DMS53 (cell line): ENCODE results near the gene LPAR2.

Source experiments
- DNase-seq: peaks from one replicate; lab custom pipeline; 2025; lab: John Stamatoyannopoulos, UW

Gene LPAR2

GRCh38 chr19:19597809-19598306, 30.2 kb downstream of the LPAR2 start:
- no peak for DNase-seq

GRCh38 chr19:19595171-19595701, 32.8 kb downstream of the LPAR2 start:
- peak; percentile 8 for DNase-seq

- DNase-seq, result no peak
Observed at GRCh38 chr19:19594381-19594780, 33.6 kb downstream of the LPAR2 start.

- no peak for DNase-seq
Observed at GRCh38 chr19:19592690-19593089, 35.3 kb downstream of the LPAR2 start.

GRCh38 chr19:19591133-19591825, 36.7 kb downstream of the LPAR2 start:
- no peak for DNase-seq

GRCh38 chr19:19588546-19588945, 39.5 kb downstream of the LPAR2 start:
- no peak for DNase-seq

- no peak for DNase-seq
Observed at GRCh38 chr19:19587771-19588170, 40.2 kb downstream of the LPAR2 start.

GRCh38 chr19:19584356-19584755, 43.7 kb downstream of the LPAR2 start:
- no peak for DNase-seq

GRCh38 chr19:19582471-19582870, 45.5 kb downstream of the LPAR2 start:
- no peak for DNase-seq

GRCh38 chr19:19581391-19581790, 46.6 kb downstream of the LPAR2 start:
- DNase-seq, result no peak

GRCh38 chr19:19580418-19580817, 47.6 kb downstream of the LPAR2 start:
- DNase-seq, result no peak

GRCh38 chr19:19579533-19580361, 48.3 kb downstream of the LPAR2 start:
- DNase-seq, result no peak

GRCh38 chr19:19578252-19578651, 49.8 kb downstream of the LPAR2 start:
- DNase-seq, result no peak

GRCh38 chr19:19575411-19575810, 52.6 kb downstream of the LPAR2 start:
- DNase-seq, result no peak
